SIG-M5 treated with dmso at 0.1 percent for 504 hours (cell line): ENCODE measurements around the gene PCBP4.

Experiments used
- DNase-seq: peaks from one replicate; lab custom pipeline; 2025; ENCODE audit not compliant: unreplicated experiment; lab: John Stamatoyannopoulos, UW

PCBP4 gene

DNA sequence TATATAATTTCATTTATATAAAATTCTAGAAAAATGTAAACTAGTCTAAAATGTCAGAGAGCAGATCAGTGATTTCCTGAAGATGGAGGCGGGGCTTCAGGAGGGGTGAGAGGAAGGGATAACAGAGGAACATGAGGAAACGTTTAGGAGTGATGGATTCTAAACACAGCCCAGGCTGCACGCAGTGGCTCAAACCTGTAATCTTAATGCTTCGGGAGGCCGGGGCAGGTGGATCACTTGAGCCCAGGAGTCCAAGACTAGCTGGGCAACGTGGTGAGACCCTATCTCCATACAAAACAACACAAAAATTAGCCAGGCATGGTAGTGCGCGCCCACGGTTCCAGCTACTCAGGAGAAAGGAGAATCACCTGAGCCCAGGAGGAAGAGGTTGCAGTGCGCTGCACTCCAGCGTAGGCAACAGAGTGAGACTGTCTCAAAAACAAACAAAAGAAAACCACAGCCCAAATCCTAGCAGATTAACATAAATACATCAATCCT, 46.1 kb downstream of the PCBP4 start:
- DNase-seq, result no peak

GRCh38 chr3:51916418-51916817, 50.8 kb downstream of the PCBP4 start:
- no peak for DNase-seq

DNA sequence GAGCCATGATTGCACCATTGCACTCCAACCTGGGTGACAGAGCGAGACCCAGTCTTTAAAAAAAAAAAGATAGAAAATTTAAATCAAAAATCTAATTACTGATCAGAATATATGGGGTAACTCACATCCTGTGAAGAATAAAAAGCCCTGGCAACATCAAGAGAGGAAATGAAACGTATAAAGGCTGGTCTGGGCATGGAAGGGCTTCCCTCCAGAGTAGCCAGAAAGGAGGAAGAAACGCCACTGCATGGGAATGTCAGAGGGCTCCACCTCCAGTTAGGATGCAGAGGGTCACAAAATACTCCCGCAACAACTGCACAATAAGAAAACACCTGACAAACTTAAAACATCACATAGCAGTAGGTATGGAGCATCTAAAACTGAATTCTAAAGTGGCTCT, 59.2 kb downstream of the PCBP4 start:
- no peak for DNase-seq
